ENCODE measurements around the gene HPS3.
"Not testable (repeated sequence)": the region's sequence is repeated elsewhere in the genome, so short reads cannot be mapped to it uniquely, and the experiment has no call there.

The HPS3 gene

DNA sequence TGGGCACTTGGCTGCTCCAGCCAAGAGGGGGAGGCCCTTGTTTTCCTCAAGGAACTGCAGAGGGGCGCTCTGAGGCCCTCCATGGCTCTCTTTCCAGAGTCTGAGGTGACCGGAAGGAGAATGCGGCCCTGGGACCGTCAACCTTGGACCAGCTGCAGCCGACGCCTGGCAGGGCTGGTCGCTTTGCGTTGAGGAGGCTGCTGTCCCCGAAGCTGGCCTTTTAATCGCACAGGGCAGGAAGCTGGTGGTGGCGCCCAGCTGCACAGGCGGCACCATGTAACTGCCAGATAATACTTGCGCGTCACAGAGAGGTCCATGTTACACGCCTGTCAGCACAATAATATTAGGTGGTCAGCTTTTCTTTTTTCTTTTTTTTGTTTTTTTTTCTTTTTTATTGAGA lies 42.2 kb upstream of the HPS3 start:
- no peak for DNase-seq (ENCODE audit: low read depth)
- no peak overlapping the region for H3K4me3 ChIP-seq (ENCODE audit: low read length)
- no peak for TF ChIP-seq CTCF (conservative IDR thresholded peaks at IDR 0.05; ENCODE audit: low read length)

DNA sequence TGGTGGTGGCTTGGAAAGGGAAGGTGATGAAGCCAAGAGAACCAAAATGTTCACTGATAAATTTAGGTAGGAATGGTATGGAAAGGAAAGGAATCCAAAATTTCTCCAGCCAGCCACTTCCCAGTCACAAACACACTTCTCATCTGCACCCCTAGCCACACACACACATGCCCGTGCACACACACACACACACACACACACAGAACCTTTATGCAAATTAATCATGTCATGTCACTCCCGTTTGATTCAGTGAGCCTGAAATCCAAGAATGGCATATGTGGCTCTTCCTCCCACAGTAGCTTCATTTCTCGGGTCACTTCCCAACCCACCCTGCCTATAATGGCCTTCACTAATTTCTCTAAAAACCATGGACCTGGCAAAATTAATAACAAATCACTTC lies 40.0 kb upstream of the HPS3 start:
- DNase-seq (ENCODE audit: low read depth), result no peak
- no peak overlapping the region for H3K4me3 ChIP-seq (ENCODE audit: low read length)
- TF ChIP-seq CTCF (conservative IDR thresholded peaks at IDR 0.05; ENCODE audit: low read length), result no peak

DNA sequence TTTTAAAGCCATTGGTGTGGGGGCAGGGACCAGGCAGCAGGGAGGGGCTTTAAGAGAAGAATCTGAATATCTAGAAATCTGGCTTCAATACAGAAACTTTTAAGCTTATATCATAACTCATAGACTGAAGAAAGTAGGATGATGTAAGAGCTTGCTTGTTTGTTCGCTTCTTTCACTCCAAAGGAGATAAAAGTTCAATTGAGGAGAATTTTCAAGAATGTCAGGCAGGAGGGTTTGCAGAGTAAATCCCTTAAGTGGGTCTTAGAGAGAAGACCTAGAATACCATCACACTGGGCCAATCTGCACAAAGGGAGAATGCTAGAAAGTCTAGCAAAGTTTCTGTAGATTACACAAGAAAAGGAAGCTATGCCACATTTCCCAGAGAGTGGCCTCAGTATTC lies 39.0 kb upstream of the HPS3 start:
- no peak overlapping the region for H3K4me3 ChIP-seq (ENCODE audit: low read length)
- no peak for TF ChIP-seq CTCF (conservative IDR thresholded peaks at IDR 0.05; ENCODE audit: low read length)
- no peak for DNase-seq (ENCODE audit: low read depth)

- TF ChIP-seq CTCF (conservative IDR thresholded peaks at IDR 0.05; ENCODE audit: low read length), result no peak
- DNase-seq (ENCODE audit: low read depth), result no peak
- no peak overlapping the region for H3K4me3 ChIP-seq (ENCODE audit: low read length)
These were observed 38.5 kb upstream of the HPS3 start for GRCh38 chr3:149090907-149091306.

- no peak for DNase-seq (ENCODE audit: low read depth)
- no peak for TF ChIP-seq CTCF (conservative IDR thresholded peaks at IDR 0.05; ENCODE audit: low read length)
- H3K4me3 ChIP-seq (ENCODE audit: low read length), result no peak overlapping the region
These were observed 37.5 kb upstream of the HPS3 start for GRCh38 chr3:149091983-149092382.

GRCh38 chr3:149095487-149095886 lies 34.0 kb upstream of the HPS3 start:
- DNase-seq (ENCODE audit: low read depth), result no peak
- no peak for TF ChIP-seq CTCF (conservative IDR thresholded peaks at IDR 0.05; ENCODE audit: low read length)
- no peak overlapping the region for H3K4me3 ChIP-seq (ENCODE audit: low read length)

GRCh38 chr3:149097987-149098386 lies 31.5 kb upstream of the HPS3 start:
- DNase-seq (ENCODE audit: low read depth); H3K4me3 ChIP-seq (ENCODE audit: low read length): not testable (repeated sequence)

- TF ChIP-seq CTCF (conservative IDR thresholded peaks at IDR 0.05; ENCODE audit: low read length), result no peak
- no peak for DNase-seq (ENCODE audit: low read depth)
- no peak overlapping the region for H3K4me3 ChIP-seq (ENCODE audit: low read length)
These were observed 28.3 kb upstream of the HPS3 start for GRCh38 chr3:149101154-149101553.

Measured in AG10803 (cell line).